Mucosa of gallbladder (tissue), 1 donor: Measurements from ENCODE around the gene PPIL6. TPM values are rescaled to one million over a fixed set of nuclear protein-coding genes. Genes with fewer than 3 reads are reported as not detected.
"Not testable (repeated sequence)": the region's sequence is repeated elsewhere in the genome, so short reads cannot be mapped to it uniquely, and the experiment has no call there.

Experiments
- DNase-seq: peaks from one replicate; pipeline ENCODE4 v3.0.0-alpha.2; 2020; ENCODE audit warnings: low spot score
- total RNA-seq: library from RNA; stranded (reverse); gene quantifications from one replicate; pipeline ENCODE4 v1.2.1, GENCODE V29; 2021
- donor health status: DM: no; HTN: no; CAD: no.

PPIL6 gene
- total RNA-seq, 1 donor from 2014 or later: 2.6 TPM

DNA sequence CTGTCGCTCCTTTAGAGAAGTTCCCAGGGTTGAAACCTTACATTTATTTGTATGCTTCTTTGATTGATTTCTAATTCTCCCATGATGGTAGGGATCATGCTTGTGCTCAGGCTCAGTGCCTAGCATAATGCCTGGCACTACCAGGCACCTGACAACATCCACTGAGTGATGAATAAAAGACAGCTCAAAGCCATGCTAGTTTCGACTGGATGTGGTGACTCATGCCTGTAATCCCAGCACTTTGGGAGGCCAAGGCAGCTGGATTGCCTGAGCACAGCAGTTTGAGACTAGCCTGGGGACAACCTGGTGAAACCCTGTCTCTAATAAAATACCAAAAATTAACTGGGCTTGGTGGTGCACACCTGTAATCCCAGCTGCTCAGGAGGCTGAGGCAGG is 46.5 kb downstream of the PPIL6 start:
- peak; percentile 50 for DNase-seq

DNA sequence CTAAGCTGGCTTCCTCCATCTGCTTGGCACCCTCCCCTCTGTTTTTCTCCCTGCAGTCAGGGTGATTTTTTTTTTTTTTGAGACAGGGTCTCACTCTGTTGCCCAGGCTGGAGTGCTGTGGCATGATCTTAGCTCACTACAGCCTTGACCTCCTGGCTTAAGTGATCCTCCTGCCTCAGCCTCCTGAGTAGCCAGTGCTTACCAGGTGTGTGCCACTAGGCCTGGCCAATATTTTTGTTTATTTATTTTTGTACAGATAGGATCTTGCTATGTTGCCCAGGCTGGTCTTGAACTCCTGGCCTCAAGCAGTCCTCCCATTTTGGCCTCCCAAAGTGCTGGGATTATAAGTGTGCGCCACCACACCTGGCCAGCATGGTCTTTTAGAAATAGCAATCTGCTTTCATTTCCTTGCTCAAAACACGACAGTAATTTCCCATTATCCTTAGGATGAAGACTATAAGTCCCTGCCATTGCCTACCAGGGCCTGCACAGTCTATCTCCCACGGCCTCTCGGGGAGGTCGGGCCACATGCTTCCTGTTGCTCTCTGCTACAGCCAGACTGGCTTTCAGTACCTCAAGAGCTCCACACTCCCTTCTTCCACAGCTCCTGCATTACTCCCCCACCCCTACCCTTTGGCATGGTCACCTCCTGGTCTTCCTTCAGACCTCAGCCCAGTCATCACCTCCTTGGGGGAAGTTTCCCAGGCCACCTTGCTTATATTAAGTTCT is 47.1 kb downstream of the PPIL6 start:
- DNase-seq: no peak

DNA sequence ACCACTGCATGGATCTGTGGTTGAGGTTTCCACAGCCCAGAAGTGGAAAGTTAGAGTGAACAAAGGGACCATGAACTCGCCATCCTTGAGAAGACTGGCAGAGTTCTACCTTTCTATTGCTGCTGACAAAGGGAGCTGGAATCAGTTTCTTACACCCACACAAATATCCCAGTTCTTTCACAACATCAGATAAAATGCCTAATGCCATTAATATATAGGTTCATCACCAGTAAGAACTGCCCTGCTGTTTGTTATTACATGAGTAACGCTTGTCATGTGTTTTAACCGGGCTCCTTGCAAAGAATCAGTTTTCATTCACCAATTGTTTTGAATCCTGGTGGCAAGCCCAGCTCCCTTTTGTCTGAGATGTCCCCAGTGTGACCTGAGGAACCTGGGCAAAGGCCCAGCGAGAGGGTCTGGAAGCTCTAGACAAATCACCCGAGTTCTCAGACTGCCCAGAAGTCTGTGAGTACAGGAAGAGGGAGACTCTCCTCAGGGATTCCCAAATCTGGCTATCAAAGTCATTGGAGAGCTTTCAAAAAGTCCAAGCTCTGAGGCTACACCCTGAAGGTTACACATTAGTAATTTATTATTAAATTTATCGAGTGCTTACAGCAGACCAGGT is 50.7 kb downstream of the PPIL6 start:
- no peak for DNase-seq

DNA sequence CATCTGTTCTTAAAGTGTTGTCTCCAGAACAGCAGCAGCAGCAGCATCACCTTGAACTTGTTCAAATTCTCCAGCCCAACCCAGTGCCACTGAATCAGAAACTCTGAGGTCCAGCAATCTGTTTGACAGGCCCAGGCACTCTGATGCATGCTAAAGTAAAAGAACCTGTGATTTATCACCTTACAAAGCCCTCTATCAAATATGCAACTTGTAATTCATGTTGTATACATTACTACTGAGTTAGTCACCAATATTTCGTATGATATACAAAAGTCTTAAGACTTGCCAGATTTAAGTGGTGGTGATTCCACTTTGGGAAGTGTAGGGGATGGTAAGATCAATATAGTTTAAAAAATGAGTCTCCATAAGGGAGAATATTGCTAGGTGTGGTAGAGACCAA is 52.2 kb downstream of the PPIL6 start:
- DNase-seq: no peak

DNA sequence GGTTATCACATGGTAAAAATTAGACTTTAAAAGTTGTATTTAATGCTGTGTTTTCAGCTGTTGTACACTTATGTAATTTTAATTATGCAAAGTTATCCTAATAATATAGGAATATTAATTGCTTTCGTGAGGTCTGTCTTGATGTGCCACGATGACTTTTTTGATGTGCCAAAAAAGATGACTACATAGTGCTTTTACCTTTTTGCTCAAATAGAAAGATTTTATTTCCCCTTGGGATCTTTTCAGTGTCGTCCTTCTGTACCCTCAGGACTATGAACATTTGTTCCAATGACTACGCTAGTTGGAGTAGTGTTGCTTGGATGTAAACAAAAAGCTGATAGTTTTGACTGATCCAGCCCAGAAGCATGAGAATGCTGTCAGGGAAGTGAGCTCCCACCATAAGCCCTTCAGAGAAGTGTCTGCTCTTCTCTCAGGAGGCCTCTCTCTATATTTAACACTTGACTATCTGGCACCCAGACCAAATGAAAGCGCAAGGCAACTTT is 56.9 kb downstream of the PPIL6 start:
- no peak for DNase-seq

DNA sequence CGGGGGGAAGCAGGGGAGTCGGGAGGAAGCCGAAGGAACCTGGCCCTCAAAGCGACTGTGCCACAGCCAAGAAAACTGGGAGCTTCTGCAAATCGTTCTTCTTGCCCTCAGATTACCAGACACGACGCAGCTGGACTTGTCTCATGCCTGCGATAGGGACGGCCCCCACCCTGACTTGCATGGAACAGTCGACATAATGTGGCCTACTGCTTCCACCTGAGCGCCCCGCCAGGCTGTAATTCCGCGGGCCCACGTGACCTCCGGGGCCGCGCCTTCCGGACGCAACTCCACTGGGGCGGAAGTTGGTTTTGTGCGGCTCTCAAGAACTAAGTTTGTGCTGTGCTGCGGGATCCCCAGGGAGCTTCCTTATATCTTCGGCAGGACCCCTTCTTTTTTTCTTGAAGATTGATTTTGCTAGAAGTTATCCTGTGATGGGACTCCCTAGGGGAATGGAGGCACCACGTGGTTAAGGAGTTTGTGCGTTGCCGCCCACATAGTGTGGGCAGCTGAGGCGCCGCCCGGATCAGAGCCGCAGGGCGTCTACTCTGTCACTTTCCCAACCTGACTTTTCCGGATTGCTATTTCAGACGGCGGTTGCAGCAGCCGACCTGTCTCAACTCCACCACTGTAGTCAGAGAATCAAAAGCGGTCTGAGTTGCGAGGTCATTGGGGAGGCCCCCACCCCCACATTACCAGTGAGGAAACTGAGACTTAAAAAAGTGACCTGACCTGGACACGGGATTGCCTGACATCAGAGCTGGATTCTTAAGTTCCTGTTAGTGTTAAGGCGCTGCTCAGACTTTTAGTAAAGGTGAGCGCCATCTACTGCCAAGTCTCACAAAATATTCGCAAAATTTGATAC is 57.6 kb downstream of the PPIL6 start:
- DNase-seq: peak; percentile 94

DNA sequence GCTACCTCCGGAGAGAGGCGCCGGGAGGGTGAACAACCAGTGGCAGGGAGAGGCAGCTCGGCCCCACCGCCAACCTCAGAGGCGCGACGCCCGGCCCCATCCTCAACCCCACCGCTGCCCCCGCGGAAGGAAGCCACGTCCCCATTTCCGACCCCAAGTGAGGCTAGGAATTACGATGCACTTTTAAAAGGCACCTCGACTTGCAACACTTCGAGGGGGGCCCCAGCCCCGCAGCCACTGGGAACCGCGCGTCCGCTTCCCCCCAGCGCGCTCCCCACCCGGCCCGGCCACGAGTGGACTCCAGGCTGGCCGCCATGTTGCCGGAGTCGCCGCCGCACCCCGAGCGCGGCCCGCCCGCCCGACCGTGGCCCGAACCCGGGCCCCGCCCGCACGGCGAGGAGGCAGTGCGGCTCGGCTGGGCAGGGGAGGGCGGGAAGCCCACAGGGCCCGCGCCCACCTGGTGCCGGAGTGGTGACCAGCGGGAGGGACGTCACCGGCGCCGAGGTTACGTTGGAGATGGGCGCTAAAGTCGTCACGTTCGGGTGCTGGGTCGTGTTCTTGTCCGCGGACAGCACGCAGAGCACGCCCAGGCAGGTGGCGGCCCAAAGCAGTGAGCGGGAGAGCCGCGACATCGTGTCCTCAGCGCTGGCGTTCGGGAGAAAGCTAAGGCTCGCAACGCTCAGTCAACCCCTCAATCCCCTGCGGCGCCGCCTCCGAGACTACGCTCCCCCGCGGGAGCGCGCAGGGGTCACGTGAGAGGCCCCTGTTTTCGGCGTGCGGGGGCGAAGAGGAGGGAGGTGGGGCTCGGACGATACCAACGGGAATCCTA is 58.5 kb downstream of the PPIL6 start, which contains the start of gene CD164:
Gene CD164 (minus strand): TSS at position 721 of the 829 bp plus-strand sequence. CDS start 89 bp downstream, at position 632.
- DNase-seq: peak; percentile 93

DNA sequence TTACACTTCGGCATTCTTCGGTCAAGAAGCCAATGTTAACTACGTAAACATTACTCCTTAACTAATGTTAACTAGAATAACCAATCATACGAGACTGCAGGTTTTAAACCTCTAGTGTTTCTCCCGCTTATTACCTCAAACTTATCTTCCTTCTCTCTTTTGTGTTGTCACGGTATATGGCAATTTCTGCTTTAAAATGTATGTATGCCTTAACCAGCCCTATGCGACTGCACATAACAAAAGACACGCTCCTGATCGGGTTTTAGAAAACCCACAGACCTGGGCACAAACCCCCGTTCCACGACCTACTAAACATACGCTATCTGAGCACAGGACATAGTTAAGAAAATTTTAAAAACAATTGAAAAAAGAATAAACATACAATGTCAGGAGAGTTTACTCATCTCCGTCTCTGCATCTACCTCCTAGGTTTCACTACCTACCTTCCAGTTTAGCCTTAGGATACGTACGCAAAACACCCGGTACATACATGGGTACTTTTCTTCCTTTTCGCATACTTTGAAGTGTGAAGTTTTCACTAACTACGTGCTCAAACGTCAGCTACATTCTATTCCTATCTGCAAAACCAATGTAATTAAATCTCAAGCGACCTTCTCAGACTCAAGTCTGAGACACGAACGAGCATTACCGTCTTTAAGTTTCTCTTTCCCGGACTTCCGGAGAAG is 59.2 kb downstream of the PPIL6 start:
- DNase-seq: no peak

DNA sequence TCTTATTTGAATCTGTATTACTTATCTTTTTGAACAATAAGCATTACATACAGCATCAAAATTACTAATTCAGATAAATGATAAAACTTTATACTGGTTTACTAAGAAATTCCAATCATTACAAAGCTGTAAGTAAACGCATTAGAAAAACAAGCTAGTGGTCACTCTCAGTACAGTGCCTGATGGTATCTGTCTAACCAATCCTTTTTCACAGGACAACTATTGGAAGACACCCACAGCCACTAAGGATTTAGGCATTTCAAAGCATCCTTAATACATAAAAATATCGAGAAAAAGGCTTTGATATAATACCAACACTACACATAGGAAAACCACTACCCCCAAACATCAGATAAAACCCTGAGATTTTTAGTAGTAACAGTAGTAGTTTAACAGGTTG is 60.7 kb downstream of the PPIL6 start:
- DNase-seq: no peak

DNA sequence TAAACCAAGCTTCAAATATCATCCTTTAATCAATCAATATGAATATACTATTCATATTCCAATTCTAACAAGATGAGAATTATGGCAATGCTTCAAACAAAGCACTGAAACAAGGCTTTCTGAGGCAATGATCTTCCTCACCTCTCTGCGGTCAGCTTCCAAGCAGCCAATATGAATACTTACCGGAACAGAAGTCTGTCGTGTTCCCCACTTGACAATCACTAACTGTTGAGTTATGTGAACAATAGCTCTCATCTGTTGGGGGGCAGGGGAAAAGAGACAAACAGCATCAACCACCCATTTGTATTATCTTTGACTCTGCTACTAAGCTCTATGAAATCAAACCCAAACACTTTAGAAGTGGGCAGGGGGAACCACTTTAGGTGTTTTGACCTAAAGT is 62.7 kb downstream of the PPIL6 start:
- DNase-seq: no peak

DNA sequence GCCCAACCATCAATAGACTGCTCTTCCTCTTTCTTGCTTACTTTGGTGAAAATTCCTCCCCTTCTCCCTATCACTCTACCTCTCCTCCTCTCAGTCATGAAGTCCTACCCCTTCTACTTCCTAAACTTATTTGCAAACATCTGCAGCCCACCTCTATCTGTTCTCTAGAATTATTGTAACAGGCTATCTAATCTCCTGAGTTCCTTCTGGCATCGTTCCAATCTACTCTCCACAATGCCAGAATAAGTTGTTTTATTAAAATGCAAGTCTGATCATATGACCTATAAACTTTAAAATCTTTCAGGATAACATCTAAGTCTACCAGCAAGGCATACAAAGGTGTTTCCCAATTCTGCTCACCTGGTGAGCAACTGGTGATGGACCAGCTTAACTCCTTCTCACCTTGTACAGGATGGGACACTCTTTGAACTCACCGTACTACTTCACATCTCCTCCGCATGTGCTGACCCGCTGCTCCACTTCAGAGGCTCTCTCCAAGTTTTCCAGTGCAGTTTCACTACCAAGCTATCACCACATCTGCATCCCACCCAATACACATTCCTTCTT is 66.0 kb downstream of the PPIL6 start:
- DNase-seq: no peak

DNA sequence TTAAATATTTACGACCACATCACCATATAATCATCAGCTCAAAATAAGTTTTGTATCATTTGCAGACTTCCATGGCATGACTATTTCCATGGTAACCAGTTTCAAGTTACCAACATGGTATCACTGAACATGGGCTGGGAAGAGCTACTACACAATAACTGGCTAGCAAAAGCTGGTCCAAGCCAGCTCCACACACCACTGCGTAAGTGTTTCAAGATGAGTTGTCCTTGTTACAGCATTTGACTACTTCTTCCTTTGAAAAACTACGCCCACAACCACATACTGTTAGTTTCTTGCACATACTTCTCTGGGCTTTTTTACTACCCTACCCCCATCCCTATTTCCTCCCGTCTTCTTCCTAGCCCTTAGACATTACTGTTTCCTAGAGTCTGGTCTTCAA is 66.7 kb downstream of the PPIL6 start:
- DNase-seq: no peak

DNA sequence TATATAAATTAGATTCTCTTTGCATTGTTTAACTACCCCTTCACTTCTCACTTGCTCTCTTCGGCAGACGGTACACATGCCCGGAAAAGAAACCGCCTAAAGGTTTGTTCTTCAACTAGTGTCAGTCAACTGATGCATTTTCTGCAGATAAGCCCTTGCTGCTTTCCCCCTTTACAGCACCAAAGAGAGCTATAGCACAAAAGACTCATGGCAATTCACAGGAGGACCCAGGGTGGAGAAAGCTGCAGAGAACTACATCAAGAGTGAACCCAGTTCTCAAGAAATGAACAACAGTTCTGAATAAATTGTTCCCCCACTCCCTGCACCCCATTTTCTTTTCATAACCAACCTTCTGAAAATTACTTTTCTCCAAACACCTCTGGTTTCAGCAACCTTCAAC is 67.1 kb downstream of the PPIL6 start:
- no peak for DNase-seq

DNA sequence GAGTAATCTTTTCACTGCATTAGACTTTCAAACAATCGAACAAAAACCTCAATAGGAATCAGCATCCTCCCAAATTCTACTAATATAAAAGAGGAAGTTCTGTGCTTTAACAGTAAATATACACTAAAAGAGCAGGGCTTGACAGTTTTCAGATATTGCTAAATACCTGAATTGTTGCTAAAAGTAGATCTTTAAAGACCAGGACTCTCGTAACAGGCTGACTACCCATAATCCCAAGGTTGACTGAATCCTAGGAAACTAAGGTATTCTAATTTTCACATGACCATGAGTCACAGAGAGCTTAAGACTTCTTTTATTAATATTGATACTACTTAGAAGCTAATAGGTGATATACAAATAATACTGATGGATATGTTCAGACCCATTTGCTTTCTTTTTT is 68.3 kb downstream of the PPIL6 start:
- no peak for DNase-seq

DNA sequence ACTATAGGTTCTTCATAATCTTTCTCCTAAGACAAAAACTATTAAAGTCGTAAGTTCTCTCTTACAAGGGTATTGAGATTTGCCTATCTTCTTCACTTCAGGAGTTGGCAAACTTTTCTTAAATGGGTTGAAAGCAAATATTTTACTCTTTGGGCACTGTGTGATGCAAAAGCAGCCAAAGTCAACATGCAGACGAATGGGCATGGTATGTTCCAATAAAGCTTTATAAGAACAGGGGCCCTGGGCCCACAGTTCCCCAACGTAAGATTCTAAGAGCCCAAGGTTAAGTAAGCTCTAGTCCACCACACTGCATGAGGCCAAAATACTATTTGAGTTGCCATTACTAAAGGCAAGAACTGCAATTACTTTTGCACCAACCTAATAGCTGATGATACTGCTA is 69.6 kb downstream of the PPIL6 start:
- no peak for DNase-seq

DNA sequence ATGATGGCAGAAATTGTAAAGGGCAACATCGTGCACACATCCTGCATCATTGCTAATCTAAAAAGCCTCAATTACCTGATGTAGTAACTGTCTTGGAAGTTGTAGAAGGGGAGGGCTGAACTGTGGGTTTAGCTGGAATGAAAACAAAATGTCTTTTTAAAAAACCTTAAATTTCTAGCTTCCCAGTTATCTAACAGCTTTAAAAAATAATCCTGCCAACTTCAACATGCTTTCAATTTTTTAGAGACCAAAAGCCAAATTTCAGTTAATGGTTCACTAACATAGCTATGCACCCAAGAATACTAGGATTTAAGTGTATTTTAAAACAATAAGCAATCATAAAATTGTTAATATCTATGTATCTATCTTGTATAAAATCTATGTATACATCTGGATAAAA is 70.1 kb downstream of the PPIL6 start:
- no peak for DNase-seq

DNA sequence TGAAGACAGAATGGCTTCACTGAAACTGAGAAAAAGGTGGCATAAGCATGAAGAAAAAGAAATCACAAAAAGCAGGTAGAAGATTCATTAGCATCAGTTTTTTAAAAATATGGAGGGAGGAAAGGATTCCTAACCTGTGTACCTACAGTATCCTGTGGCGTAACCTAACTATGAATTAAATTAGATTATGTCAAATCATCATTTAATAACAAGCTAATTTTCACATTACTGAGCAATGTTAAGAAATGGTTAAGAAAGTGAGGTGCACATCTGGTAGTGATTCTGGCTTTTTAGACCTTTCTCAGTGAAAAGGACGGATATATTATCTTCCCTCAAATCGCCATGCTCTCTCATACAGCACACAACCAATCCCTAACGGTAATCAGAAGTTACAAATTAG is 70.7 kb downstream of the PPIL6 start:
- DNase-seq: no peak

DNA sequence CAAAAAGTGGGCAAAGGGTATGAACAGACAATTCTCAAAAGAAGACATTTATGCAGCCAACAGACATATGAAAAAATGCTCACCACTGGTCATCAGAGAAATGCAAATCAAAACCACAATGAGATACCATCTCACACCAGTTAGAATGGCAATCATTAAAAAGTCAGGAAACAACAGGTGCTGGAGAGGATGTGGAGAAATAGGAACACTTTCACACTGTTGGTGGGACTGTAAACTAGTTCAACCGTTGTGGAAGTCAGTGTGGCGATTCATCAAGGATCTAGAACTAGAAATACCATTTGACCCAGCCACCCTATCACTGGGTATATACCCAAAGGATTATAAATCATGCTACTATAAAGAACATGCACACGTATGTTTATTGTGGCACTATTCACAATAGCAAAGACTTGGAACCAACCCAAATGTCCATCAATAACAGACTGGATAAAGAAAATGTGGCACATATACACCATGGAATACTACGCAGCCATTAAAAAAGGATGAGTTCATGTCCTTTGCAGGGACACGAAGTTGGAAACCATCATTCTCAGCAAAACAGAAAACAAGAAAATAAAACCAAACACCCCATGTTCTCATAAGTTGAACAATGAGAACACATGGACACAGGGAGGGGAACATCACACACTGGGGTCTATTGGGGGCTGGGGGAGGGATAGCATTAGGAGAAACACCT is 75.9 kb downstream of the PPIL6 start:
- not testable (repeated sequence) for DNase-seq

DNA sequence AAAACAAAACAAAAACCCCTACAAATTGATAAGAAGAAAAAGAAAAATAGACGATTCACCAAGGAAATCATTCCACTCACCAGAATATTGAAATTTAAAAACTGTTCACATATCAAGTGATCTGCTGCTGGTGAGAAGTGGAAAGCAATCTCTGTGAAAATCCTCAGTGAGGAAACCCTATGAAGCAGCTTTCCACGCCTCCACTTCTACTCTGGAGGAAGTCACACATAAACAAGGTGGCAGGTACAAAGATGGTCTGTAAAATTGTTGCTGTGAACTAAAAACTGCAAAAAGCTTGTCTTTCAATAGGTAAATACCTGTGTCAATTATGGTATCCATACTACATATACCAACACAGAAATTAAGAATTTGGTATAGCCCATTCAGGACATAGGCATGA is 76.7 kb downstream of the PPIL6 start:
- DNase-seq: no peak
